ENCODE data around the gene LITAF.

- TF ChIP-seq CTCF (IDR thresholded peaks at IDR 0.05) = no peak
- no peak for TF ChIP-seq POLR2A (IDR thresholded peaks at IDR 0.05)
- no peak for TF ChIP-seq EP300 (IDR thresholded peaks at IDR 0.05; ENCODE audit: low read depth)
Observed at GRCh38 chr16:11524098-11524760, 62.5 kb downstream of the LITAF start.
